Stimulated activated CD8-positive, alpha-beta memory T cell treated with anti-CD3 and anti-CD28 coated beads, Interleukin-4, amount 100 ng/mL, for 1 hour (primary cell): ENCODE data around the gene E2F1.
"Not testable (repeated sequence)": the region's sequence is repeated elsewhere in the genome, so short reads cannot be mapped to it uniquely, and the experiment has no call there.

Experiments
- DNase-seq, 2 donors: peaks; one replicate each; pipeline ENCODE4 v3.0.0-alpha.2; 2020; ENCODE audit warnings: low read depth in 2 of 2, low spot score in 1 of 2

Gene E2F1

DNA sequence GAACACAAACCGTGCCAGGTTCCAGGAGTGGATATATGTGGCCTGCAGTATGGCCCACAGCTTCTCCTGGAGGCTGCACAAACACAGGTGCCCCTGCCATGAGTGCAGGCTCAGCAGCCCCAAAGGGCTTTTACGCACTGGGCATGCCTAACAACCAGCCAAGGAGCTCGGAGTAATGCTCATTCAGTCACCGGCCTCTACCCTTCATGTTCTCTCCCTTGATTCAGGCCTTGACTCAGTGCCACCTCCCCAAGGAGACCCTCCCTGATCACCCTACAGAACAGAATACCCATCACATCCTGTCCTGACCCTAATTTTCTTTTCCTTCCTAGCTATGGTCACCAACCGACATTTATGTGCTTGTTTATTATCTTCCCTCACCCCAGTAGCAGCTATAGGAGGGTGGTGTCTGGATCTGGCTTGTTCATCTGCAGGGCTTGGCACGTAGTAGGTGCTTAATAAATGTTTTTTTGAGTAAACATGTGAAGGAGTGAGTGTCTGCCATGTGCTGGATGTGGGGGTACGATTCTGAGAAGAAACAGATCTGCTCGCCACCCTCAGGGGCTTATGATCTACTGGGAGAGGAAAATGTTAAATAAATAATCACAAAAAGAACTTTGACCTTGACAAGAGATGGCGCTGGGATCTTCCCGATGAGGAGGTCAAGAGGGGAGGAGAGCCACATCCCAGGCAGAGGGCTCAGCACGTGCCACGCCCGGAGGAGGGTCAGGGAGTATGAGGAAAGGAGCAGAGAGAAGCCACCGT is 24.7 kb upstream of the E2F1 start:
- no peak for DNase-seq

DNA sequence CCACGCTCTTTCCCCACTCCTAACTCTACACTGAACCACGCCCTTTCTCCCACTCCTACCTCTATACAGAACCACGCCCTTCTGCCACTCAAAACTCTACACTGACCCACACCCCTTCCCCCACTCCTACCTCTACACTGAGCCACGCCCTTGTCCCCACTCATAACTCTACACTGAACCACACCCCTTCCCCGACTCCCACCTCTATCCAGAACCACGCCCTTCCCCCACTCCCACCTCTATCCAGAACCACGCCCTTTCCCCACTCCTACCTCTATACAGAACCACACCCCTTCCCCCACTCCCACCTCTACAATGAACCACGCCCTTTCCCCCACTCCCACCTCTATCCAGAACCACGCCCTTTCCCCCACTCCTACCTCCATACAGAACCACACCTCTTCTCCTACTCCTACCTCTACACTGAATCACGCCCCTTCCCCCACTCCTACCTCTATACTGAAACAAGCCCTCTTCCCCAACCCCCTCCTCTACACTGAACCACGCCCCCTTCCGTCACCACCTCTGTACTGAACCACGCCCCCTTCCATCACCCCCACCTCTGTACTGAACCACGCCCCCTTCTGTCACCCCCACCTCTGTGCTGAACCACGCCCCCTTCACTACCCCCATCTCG is 23.8 kb upstream of the E2F1 start:
- DNase-seq = no peak

- DNase-seq = no peak
These were observed 23.2 kb upstream of the E2F1 start for GRCh38 chr20:33709398-33709797.

GRCh38 chr20:33707668-33708067 is 21.5 kb upstream of the E2F1 start:
- no peak for DNase-seq

DNA sequence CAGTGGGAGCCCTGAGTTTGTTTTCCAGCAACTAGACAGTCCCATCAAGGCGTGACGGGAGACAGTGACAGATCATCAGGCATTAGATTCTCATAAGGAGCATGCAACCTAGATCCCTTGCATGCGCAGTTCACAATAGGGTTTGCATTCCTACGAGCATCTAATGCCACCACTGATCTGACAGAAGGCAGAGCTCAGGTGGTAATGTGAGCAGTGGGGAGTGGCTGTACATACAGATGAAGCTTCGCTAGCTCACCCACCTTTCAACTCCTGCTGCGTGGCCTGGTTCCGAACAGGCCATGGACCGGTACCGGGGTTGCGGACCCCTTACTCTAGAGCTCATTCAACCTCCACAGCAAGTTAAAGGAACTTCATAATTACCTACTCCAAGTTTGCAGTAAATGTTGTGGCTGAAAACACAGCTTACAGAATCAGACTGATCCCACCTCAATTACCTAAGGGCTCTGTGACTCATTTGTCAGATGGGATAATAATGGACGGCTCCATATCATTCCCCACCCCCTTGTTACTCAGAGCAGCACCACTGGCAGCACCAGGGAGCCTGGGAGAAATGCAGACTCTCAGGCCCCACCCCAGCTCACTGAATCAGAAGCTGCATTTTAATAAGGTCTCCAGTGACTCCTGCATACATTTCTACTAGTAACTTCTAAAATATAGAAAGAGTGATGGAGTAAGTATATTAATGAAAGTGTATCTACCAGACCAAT is 18.2 kb upstream of the E2F1 start:
- no peak for DNase-seq

DNA sequence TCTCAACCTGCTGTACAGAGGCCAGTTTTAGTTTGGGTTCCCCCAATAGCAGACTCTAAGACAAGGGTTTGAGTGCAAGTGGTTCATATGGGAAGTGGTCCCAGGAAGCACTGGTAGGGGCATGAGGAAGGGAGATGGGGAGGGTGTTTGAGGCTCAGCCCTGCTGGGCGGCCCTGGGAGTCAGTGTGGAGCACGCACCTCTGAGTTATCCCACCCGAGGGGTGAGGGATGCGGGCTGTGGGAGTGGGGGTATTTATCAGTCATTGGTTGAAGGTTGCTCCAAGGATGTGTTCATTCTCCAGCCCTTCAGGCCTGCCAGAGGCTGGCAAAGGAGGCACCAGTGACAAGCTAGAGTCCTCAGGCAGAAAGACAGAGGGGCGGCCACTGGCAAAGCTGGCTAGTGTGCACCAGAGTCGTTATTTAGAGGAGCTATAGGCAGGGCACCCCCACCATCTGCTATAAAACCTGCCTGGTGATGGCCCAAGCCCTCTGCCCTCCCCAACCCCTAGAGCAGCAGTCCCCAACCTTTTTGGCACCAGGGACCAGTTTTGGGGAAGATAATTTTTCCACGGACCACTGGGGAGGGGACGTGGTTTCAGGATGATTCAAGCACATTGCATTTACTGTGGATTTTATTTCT is 17.4 kb upstream of the E2F1 start:
- DNase-seq = no peak

- DNase-seq = no peak
These were observed 16.7 kb upstream of the E2F1 start for GRCh38 chr20:33702861-33703260.

- DNase-seq = no peak
These were observed 15.7 kb upstream of the E2F1 start for GRCh38 chr20:33701629-33702450.

DNA sequence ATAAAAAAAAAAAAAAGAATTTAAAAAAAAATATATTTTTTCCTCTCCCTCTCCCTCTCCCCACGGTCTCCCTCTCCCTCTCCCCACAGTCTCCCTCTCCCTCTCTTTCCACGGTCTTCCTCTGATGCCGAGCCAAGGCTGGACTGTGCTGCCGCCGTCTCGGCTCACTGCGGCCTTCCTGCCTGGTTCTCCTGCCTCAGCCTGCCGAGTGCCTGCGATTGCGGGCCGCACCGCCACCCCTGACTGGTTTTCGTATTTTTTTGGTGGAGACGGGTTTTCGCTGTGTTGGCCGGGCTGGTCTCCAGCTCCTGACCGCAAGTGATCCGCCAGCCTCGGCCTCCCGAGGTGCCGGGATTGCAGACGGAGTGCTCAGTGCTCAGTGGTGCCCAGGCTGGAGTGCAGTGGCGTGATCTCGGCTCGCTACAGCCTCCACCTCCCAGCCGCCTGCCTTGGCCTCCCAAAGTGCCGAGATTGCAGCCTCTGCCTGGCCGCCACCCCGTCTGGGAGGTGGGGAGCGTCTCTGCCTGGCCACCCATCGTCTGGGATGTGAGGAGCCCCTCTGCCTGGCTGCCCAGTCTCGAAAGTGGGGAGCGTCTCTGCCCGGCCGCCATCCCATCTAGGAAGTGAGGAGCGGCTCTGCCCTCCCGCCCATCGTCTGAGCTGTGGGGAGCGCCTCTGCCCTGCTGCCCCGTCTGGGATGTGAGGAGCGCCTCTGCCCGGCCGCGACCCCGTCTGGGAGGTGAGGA is 14.7 kb upstream of the E2F1 start:
- DNase-seq = not testable (repeated sequence)

GRCh38 chr20:33698966-33699365 is 12.8 kb upstream of the E2F1 start:
- not testable (repeated sequence) for DNase-seq

- no peak for DNase-seq
These were observed 10.9 kb upstream of the E2F1 start for GRCh38 chr20:33697129-33697528.

- DNase-seq = no peak
These were observed 10.3 kb upstream of the E2F1 start for GRCh38 chr20:33696448-33696847.

DNA sequence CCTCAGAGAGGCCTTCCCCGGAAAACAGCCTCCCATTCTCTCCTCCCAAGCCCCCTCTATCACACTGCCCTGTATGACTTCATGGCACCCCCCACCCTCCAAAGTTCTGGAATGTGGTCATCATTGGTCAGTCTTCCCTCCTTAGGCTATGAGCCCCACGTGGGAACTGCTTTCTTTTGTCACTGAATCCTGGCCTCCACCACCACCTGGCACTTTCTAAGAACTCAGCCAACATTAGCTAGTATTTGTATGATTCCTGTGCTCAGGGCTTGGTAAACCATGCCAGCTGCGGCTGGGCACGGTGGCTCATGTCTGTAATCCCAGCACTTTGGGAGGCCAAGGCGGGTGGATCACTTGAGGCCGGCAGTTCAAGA is 8.4 kb upstream of the E2F1 start:
- DNase-seq = no peak

- no peak for DNase-seq
These were observed 7.8 kb upstream of the E2F1 start for GRCh38 chr20:33693741-33694638.

DNA sequence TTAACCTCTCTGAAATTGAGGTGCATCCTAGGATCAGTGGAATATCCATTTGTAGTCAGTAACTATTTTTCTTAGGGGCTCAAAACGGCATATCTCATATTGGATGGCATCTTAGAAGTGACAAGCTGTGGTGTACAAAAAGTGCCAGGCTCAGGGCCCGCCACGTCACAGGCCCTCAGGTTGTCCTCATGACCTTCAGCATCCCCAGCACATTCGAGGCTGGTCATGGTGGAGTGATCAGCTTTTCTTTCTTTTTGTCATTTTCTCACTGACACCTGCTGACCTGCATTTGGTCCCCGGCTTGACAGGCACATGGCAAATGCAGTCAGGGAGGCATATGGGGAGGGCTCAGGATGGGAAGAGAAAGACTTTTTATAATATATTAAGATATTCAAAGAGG is 7.1 kb upstream of the E2F1 start:
- DNase-seq = no peak

DNA sequence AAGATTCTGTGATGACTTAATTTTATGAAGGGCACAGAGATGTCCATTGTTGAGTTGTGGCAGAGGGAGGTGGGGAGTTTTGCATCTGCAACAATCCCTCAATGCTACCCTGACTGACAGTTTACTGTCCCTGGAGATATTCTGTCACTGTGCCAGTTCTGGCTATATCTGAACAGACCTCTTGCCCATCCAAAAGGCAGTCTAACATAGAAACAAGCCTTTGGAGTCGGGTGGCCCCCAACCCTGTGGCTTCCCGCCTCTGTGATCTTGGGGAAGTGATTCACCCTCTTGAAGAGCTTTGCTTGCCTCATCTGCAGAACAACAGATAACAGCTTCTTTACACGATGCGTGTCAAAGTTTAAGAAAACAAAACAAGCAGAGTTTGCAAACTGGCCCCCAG is 3.8 kb upstream of the E2F1 start:
- no peak for DNase-seq

- DNase-seq = no peak
These were observed 3.3 kb upstream of the E2F1 start for GRCh38 chr20:33689493-33689892.

DNA sequence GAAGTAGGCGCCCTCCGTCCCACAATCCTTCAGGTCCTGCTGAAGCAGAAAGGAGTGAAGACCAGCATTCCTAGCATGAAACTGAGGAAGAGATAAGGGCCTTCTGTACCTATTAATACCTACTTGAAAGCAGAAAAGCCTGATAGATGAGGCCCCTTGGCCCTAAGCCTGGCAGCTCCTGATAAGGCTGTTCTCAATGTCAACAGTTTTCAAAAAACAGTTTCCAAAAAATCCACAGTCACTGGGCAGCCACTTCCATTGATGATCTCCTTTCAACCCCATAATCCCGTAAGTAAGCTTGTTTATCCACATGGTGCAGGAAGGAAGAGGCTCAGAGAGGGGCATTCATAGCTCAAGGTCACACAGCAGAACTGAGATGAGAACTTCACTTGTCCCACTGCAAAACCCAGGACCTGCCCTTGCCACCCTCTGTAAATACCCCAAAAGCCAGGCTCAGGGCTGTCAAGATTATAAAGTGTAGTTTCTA is 2.8 kb upstream of the E2F1 start:
- no peak for DNase-seq
